HG03103 (cell line): ENCODE measurements around the gene CD2BP2.
"Not testable (repeated sequence)": the region's sequence is repeated elsewhere in the genome, so short reads cannot be mapped to it uniquely, and the experiment has no call there.

Source experiments
- ATAC-seq: cut with Tn5 transposase; IDR thresholded peaks from one replicate; pipeline ENCODE4 v1.9.1; 2021; ENCODE audit warnings: low read depth; ENCODE audit not compliant: unreplicated experiment

The CD2BP2 gene

DNA sequence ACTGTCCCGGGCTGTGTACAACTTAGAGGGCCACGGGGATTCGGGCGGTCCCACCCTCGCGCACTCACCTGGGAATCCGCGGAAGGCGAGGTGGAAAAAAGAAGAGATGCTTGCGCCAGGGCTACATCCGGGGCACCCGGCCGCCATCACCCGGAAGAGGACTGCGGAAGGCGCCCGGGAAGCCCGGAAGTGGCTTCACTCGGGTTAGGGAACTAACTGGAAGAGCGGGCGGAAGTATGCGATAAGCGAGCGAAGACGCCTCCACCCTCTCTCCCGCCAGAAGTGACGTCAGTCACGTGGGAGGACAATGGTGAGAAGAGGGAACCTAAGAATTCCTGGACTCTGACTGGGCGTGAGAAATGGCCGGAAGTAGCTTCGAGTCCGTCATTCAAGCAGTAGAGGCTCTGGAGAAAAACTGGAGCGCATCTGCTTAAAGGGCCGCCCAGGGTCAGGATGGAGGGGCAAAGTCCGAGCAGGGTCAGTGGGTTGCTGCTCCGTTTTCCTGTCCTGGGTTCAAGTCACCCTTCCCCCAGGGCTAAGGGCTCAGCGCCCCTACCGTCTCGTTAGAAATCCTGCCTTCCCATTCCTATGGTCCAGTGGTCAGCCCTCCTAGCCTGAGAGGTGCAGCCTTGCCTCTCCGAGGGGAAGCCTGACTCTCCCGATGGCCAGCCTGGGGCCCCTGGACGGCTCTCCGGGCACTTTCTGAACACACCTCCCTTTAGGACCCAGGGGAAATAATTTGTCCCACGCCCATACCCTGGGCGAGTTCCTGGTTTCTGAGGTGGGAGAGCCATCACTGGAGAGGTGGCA, at the start of gene CD2BP2:
CD2BP2 (minus strand) TSS at position 165 of the 810 bp plus-strand sequence. CDS start 627 bp downstream, outside the sequence.
- peak; percentile 44 for ATAC-seq

DNA sequence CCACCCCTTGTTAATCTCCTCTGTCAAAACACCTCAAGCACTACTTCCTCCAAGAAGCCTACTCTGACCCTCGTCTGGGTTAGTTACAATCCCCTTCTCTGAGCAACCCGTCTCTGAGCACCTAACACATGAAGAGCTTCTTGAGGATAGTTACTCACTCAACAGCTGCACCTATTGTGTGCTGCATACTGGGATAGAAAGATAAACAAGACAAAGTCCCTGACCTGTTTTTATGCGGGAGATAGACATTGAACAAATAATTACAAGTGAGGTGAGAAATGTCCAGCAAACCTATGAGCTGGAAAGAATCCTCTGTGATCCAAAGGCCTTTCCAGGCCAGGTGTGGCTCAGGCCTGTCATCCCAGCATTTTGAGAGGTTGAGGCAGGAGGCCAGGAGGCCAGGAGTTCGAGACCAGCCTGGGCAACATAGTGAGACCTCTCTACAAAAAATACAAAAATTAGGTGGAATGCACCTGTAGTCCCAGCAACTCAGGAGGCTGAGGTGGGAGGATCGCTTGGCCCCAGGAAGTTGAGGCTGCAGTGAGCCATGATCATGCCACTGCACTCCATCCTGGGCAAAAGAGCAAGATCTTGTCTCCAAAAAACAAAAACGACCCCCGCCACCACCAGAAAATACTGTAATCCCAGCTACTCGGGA, 46.8 kb upstream of the CD2BP2 start:
- no peak for ATAC-seq

DNA sequence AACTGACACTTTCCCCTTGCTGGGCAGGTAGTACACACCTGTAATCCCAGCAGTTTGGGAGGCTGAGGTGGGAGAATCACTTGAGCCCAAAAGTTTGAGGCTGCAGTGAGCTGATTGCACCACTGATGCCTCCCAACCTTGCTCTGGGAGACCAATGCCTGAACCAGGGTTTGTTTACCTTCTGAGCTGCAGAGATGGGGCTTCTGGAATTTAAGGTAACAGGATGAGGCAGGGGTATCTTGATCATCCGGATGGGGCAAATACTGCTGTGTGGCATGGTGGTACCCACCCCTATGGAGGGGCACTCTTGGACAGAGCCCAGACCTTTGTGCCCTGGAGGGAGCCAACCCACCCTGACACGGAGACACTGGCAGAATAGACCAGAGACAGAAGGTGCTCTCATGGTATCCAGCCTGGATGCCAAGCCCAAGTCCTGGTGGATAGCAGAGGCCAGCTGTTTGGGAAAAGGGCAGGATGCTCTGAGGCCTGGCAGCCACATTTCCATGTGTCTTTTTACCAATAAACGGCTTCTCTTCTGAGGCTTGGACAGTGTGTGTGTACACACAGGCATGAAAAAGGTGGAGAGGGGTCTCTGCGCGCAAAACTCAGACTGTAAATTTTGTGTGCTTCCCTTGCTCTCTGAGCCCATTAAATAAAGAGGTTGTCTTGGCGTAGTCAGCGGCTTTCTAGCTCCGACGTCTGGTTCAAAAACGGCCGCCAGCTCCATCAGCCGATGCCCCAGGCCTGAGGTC, 44.5 kb upstream of the CD2BP2 start:
- no peak for ATAC-seq

DNA sequence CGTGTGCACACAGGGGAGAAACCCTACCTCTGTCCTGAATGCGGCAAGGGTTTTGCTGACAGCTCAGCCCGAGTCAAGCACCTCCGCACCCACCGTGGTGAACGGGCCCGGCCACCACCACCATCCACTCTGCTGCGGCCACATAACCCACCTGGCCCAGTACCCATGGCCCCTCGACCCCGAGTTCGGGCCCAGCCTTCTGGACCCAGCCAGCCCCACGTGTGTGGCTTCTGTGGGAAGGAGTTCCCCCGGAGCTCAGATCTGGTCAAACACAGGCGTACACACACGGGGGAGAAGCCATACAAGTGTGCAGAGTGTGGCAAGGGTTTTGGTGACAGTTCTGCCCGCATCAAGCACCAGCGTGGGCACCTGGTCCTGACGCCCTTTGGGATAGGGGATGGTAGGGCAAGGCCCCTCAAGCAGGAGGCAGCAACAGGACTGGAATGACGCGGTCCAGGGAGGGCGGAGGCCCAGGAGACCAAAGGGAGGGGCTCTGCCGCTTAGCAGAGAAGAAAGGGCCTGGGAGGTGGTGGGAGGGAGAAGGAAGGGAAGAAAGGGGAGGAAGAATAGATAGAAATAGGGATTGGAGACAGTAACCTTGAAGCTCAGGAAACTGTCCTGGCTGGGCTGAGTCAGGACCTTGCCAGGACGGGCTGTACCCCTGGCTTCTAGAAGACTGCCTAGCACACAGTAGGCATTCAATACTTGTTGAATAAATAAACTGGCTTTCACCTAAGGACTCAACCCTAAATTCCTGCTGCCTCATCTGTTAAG, 43.7 kb upstream of the CD2BP2 start:
- ATAC-seq: no peak

DNA sequence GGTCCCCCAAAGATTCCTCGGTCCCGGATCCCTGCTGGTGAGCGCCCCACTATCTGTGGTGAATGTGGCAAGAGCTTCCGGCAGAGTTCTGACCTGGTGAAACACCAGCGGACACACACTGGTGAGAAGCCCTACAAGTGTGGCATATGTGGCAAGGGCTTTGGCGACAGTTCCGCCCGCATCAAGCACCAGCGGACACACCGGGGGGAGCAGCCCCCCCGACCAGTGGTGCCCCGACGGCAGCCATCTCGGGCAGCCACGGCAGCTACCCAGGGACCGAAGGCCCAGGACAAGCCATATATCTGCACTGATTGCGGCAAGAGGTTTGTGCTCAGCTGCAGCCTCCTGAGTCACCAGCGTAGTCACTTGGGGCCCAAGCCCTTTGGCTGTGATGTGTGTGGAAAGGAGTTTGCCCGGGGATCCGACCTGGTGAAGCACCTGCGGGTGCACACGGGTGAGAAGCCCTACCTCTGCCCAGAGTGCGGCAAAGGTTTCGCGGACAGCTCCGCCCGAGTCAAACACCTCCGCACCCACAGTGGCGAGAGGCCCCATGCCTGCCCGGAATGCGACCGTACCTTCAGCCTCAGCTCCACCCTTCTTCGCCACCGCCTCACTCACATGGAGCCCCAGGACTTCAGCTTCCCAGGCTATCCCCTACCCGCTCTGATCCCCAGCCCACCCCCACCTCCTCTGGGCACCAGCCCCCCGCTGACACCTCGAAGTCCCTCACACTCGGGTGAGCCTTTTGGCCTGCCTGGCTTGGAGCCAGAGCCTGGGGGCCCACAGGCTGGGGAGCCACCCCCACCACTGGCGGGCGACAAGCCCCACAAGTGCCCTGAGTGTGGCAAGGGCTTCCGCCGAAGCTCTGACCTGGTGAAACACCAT, 42.9 kb upstream of the CD2BP2 start:
- ATAC-seq: no peak

DNA sequence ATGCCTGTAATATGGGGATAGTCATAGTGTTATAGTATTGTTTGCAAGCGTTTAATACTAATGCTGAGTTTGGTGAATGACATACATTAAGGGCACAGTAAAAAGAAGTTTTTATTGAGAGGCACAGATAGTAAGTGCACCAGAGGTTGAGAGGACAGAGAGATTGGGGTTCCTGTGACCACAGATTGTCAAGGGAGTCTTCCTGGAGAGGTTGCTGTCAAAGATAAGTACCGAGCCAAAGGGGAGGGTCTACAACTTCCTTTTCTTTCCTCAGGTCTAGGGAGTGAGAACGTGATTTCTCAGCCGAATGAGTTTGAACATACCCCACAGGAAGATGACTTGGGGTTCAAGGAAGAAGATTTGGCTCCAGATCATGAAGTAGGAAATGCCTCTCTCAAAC, 41.9 kb upstream of the CD2BP2 start:
- no peak for ATAC-seq

DNA sequence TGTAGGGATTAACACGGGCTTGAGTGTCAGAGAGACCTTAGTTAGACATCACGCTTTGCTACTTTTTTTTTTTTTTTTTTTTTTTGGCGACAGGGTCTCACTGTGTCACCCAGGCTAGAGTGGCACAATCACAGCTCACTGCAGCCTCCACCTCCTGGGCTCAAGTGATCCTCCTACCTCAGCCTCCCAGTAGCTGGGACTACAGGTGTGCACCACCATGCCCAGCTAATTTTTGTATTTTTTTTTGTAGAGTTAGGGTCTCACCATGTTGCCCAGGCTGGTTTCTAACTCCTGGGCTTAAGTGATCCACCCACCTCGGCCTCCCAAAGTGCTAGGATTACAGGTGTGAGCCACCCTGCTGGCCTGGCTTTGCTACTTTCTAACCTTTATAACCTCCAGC, 41.5 kb upstream of the CD2BP2 start:
- ATAC-seq: not testable (repeated sequence)

DNA sequence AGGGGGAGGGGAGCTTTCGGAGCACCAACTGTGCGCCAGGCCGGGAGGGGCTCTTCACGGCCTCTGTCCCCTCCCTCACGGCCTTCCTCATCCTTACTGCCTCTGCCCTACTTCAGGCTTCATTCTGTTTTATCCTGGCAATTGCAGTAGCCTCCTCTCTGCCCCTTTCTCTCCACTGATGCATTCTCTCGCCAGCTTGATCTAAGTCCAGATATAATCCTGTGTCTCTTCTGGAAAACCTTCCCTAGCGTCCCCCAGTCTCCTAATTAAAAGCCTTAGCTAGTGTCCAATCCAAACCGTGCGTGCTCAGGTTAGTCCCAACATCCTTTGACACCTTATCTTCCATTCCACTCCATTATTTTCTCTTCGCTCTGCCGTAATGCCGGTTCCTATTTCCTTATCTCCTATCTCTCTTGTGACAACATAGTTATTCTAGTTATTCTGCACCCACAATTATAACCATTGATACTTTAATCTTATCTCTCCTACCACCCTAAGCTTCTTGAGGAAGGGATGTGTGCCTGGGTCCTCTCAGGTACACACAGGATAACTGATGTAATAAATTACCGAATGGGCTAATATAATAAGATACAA, 41.0 kb upstream of the CD2BP2 start:
- ATAC-seq: no peak

DNA sequence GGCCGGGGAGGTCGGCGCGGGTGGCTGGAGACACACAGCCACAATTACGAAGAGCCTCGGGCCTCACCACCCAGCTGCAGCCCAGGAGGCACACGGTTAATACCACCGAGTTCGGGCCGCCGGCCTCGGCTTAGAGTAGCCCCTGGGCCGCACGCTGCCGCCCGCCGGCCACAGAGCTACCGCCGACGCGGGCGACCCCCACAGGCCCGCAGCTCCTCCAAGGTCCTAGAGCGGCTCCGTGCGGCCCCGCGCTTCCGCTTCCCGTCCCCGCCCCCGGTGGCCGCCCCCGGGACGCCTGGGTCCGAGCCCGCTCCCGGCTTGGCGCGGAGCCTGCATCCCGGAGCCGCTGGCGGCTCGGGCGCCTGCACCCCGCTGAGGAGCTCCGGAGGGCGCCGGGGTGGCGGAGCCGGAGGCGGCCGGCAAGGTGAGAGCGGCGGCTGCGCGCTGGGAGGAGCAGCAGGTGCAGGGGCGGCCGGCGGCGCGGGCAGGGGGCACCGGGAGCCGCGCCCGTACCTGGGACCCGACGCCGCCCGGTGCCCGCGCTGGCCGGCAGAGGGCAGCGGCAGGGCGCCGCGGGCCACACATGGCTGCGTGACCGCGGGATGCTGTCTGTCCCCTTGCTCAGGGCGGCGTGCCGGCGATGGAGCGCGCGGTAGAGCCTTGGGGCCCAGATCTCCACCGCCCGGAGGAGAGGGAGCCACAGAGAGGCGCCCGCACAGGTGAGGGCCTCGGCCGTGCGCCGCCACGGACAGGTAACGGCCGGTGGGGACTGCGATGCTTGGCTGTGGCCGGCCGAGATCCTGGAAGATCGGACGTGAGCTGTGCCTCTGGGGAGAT, 40.3 kb upstream of the CD2BP2 start, which contains the start of gene ZNF48:
ZNF48 (plus strand) TSS at position 266 of the 837 bp plus-strand sequence; CDS start at position 641, 375 bp downstream.
- peak; percentile 53 for ATAC-seq

DNA sequence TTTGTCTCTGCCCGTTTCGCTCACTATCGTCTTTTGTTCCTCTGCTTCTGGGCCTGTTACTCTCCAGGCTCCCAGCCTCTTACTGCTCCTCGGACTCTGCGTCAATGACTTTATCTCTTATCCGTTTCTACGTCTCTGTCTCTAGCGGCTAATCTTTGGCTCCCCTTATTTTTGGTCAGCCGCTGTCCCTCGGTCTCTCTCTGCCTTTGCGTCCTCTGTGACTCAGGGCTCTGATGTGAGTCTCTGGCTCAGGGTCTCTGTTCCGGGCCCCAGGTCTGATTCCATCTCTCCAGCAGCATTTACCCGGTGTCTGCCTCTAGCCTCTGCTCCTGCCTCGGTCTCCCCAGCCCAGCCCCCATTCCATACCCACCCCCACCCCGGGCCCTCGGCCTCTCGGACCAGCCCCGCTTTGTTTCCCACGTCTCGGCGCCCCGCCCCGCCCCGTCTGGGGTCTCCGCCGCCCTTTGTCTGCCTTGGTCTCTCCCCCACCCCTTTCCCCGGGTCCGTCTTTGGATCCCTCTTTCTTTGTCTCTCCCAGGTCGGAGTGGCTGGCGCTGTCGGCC, 39.6 kb upstream of the CD2BP2 start:
- ATAC-seq: no peak

DNA sequence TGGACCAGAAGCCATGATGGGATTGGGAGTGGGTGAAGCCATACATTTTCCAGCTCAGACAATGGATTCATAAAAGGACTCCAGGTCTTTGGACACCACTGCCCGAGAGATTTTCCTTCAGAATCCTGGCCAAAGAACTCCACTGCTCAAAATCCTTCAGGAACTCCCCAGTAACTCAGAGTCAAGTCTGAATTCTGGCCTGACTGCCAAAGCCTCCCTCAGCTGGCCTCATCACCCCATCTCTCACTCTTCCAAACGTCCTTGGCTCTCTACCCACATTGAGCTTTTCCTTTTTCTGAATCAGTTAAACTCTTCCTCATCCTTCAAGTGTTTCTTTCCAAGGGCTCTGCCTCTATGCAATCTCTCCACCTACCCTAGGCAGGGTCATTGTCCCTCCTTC, 28.4 kb upstream of the CD2BP2 start:
- no peak for ATAC-seq

DNA sequence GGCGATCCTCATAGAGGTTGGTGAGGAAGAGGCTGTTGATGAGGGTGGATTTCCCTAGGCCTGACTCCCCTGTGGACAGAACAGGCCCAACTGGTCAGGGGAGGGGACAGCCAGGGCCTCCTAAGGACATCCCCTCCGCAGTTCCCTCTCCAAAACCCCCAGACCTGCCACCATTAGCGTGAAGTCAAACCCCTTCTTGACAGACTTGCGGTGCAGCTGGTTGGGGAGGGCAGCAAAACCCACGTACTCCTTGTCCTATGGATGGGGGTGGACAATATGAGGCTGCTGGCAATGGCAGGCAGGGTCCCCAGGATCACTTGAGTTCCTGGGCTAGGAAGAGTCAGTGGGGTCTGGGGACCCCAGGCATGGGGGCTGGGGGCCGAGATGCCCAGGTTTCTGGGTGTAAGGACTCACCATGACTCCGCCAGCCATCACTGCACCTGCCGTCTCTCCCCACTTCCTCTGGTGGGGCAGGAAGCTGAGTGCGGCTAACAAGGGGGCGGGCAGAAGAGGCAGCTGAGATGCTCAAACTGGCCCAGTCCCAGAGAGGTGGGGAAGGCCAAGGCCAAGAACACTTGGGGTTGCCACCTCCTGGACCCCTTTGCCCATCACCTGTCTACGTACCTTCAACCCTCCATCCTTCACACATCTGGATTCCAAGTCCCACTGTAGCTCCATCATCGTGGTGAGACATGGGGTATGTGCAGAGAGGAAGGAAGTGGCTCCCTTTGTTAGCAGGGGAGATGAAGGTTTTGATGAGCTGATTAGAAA, 27.2 kb upstream of the CD2BP2 start, which contains the start of gene SEPTIN1:
SEPTIN1 (minus strand) TSS at position 451 of the 771 bp plus-strand sequence; CDS start at position 432, 19 bp downstream.
- no peak for ATAC-seq

DNA sequence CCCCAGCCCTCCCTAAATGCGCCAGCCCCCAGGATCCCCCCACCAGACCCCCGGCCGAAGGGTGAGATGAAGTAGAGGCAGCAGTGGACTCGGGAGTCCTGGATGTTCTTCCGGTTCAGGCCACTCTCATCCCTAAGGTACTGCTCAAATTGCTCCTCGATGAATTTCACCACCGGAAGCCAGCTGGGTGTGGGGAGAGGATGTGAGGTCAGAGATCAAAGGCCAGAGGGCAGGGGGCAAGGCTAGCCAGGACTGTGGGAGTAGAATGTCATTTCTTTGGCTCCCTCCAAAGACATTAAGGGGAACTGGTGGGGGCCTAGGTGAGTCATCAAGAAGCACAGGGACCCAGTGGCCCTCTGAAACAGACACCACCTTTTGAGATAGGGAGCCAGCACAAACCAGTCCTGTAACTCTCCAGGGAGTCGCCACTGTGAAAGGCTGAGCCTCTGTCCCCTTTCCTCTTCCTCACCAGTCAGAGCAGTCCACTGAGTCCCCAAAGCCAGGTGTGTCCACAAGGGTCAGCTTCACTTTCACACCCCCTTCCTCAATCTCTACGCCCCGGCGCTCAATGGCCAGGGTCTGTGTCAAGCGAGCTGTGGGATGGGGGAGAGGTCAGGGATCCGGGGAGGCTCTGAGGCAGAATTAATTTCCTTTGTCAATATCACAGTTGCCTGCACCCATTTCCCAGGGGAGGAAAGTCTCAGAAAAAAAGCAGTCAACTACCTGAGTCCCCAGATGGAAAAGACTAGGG, 26.4 kb upstream of the CD2BP2 start:
- ATAC-seq: no peak

DNA sequence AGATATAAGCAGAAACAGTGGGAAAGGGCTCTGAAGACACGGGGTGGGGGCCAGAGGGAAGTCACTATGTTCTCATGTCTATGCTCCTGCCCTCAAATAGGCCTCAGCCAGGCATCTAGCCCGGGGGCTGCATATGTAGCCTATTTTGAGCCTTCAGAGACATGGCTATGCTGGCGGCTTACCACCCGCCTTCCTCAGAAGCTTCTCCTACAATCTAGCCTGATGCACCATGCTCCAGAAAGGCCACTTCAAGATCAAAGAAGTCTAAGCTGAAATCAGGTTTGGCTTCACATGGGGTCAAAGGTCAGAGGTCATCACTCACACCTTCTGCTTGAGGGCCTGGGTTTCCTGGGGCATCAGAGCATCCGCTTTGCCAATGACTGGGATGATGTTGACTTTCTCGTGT, 25.7 kb upstream of the CD2BP2 start:
- ATAC-seq: no peak

DNA sequence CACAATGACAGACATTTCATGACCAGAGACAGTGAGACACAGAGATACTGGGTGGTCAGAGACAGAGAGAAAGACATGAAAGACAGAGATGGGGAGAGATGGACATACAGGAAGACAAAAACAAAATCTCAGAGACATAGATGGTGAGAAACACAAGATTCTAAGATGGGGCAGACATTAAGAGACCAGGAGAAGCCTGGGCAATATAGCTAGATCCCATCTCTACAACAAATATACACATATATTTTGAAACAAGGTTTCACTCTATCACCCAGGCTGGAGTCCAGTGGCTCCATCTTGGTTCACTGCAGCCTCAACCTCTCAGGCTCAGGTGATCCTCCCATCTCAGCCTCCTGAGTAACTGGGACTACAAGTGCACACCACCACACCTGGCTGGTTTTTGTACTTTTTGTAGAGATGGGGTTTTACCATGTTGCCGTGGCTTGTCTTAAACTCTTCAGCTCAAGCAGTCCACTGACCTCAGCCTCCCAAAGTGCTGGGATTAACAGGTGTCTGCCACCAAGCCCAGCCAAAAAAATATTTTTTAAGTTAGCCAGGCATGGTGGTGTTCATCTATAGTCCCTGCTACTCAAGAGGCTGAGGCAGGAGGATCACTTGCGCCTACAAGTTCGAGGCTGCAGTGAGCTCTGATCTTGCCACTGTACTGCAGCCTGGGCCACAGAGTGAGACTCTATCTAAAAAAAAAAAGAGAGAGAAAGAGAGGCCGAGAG, 25.1 kb upstream of the CD2BP2 start:
- ATAC-seq: no peak
